Neural crest cell (in vitro differentiated cells): ENCODE results near the gene FASTKD2. TPM values are rescaled to one million over a fixed set of nuclear protein-coding genes. Genes with fewer than 3 reads are reported as not detected.
A peak's percentile ranks its signal among the peaks of the same experiment; 100 is the strongest.

Experiments used
- DNase-seq: peaks from one replicate; pipeline ENCODE4 v3.0.0; 2021; ENCODE audit warnings: low read depth, mixed read lengths, low spot score
- H3K27ac Mint-ChIP-seq: one replicate; pipeline ENCODE4 v1.8.0; 2021; ENCODE audit warnings: mild to moderate bottlenecking, mixed read lengths; ENCODE audit not compliant: unreplicated experiment
- H3K27me3 Mint-ChIP-seq: 2 replicates; pipeline ENCODE4 v1.8.0; 2021; ENCODE audit warnings: low read depth, mild to moderate bottlenecking, mixed read lengths
- H3K36me3 Mint-ChIP-seq: 2 replicates; pipeline ENCODE4 v1.8.0; 2021; ENCODE audit warnings: low read depth, mild to moderate bottlenecking, mixed read lengths
- H3K4me1 Mint-ChIP-seq: 2 replicates; pipeline ENCODE4 v1.8.0; 2021; ENCODE audit warnings: mixed read lengths
- H3K4me3 Mint-ChIP-seq: one replicate; pipeline ENCODE4 v1.8.0; 2021; ENCODE audit warnings: mild to moderate bottlenecking, mixed read lengths
- H3K9me3 Mint-ChIP-seq: 2 replicates; pipeline ENCODE4 v1.8.0; 2021; ENCODE audit warnings: mixed read lengths
- microRNA-seq: library from miRNA; unstranded; fragments of <30 nt; microRNA quantifications from one replicate; pipeline ENCODE4, GENCODE V29; 2020
- total RNA-seq: library from RNA; stranded (reverse); gene quantifications from 2 replicates; pipeline ENCODE4 v1.2.1, GENCODE V29; 2021
- TF ChIP-seq, protein P1 (sequence below): fragments of 200-600 bp; sonication (generic); conservative IDR thresholded peaks from 2 replicates; pipeline ENCODE4 v1.5.0; 2021; ENCODE audit warnings: antibody characterized with exemption, mild to moderate bottlenecking

Gene FASTKD2
- total RNA-seq, 1 donor from 2014 or later = 27.5 TPM

DNA sequence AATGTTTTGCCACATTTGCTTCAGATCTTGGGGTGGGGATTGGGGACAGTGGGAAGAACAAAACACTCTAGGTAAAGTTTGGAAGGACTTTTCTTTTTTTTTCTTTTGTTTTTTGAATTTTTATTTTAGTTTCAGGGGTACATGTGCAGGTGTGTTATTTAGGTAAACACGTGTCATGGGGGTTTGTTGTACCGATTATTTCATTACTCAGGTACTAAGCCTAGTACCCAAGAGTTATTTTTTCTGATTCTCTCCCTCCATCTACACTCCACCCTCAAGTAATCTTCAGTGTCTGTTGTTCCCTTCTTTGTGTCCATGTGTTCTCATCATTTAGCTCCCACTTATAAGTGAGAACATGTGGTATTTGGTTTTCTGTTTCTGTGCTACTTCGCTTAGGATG, 73.3 kb downstream of the FASTKD2 start:
- DNase-seq = no peak
- Mint-ChIP-seq H3K27ac (no peak overlapping the region), H3K4me3 (no peak overlapping the region), H3K27me3 (no peaks in the 10 kb centered on the region), H3K9me3 (peaks cover 7% of the 10 kb centered on the region), H3K36me3 (peaks cover 5% of the 10 kb centered on the region), H3K4me1 (no peaks in the 10 kb centered on the region)
- TF ChIP-seq, protein P1, sequence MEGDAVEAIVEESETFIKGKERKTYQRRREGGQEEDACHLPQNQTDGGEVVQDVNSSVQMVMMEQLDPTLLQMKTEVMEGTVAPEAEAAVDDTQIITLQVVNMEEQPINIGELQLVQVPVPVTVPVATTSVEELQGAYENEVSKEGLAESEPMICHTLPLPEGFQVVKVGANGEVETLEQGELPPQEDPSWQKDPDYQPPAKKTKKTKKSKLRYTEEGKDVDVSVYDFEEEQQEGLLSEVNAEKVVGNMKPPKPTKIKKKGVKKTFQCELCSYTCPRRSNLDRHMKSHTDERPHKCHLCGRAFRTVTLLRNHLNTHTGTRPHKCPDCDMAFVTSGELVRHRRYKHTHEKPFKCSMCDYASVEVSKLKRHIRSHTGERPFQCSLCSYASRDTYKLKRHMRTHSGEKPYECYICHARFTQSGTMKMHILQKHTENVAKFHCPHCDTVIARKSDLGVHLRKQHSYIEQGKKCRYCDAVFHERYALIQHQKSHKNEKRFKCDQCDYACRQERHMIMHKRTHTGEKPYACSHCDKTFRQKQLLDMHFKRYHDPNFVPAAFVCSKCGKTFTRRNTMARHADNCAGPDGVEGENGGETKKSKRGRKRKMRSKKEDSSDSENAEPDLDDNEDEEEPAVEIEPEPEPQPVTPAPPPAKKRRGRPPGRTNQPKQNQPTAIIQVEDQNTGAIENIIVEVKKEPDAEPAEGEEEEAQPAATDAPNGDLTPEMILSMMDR = no peak

DNA sequence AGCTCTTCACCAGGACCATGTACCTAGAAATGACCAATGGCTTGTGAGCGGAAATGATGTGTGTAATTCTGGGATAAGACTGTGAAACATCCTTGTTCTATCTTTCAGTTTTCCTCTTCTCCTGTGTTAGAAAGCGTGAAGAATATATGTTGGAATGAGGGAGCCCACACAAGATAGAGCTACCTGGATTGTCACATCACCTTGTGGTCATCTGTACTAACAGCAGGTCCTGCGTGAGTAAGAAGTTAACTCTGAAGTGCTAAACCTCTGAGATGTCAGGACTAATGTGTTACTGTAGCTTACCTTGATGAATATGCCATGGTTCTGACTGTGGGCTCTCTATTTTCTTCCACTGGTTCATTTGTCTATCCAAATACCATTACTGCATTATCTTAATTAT, 75.6 kb downstream of the FASTKD2 start:
- TF ChIP-seq, protein P1 = peak; percentile 18
- H3K9me3 Mint-ChIP-seq = no peaks in the 10 kb centered on the region
- H3K27ac Mint-ChIP-seq = no peak overlapping the region
- H3K4me3 Mint-ChIP-seq = no peak overlapping the region
- no peaks in the 10 kb centered on the region for H3K4me1 Mint-ChIP-seq
- no peak for DNase-seq
- H3K36me3 Mint-ChIP-seq = no peaks in the 10 kb centered on the region
- no peaks in the 10 kb centered on the region for H3K27me3 Mint-ChIP-seq

Small RNA genes lying within 50 kb of the gene (microRNA-seq; reads per million reads assigned to microRNA genes)
- gene MIR3130-1 = not detected
- not detected for gene MIR3130-2

Other genes starting within 250 kb of the FASTKD2 start
- not detected in 2 replicates for gene FAM237A, start 123.1 kb upstream of the FASTKD2 start, total RNA-seq
- not detected in 2 replicates for gene DYTN, start 47.2 kb upstream of the FASTKD2 start, total RNA-seq
- 2.0 and 4.6 TPM in 2 replicates for gene MDH1B, start 278 bp upstream of the FASTKD2 start, total RNA-seq
- gene CPO, start 173.9 kb downstream of the FASTKD2 start, total RNA-seq = 0.25 and 0.47 TPM in 2 replicates